ENCODE data around the gene ELMO1.

Gene ELMO1

GRCh38 chr7:37194943-37195342 lies 253.7 kb downstream of the ELMO1 start:
- Histone ChIP-seq H3K36me3 (ENCODE audit: insufficient read depth, low read length) (peaks cover 14% of the 10 kb centered on the region; the same call in 1 of the 2 replicates), H3K27ac (ENCODE audit: low read length) (no peak overlapping the region), H4K20me1 (ENCODE audit: insufficient read depth, low read length) (peaks cover 3% of the 10 kb centered on the region; the same call in 1 of the 2 replicates), H3K9me3 (ENCODE audit: insufficient read depth, low read length, severe bottlenecking) (no peaks in the 10 kb centered on the region), H3K4me1 (ENCODE audit: insufficient read depth, low read length) (no peaks in the 10 kb centered on the region), H3K9ac (ENCODE audit: low read depth, low read length) (no peak overlapping the region), H3K4me3 (ENCODE audit: low read depth in 1 of 2, low read length in 2 of 2) (no peak overlapping the region), H2AFZ (ENCODE audit: low read depth, low read length) (no peak overlapping the region), H3K79me2 (ENCODE audit: insufficient read depth, low read length) (no peaks in the 10 kb centered on the region), H3K4me2 (ENCODE audit: insufficient read depth, low read length) (no peak overlapping the region), H3K27me3 (ENCODE audit: insufficient read depth, low read length, poor library complexity) (no peaks in the 10 kb centered on the region)
- ATAC-seq (ENCODE audit: insufficient read depth, low read depth) (no peak), DNase-seq (no peak)
- TF ChIP-seq CTCF (IDR thresholded peaks at IDR 0.05; ENCODE audit: borderline replicate concordance, extremely low read depth, low read length, poor library complexity, severe bottlenecking) (no peak), EZH2 (IDR thresholded peaks at IDR 0.05; ENCODE audit: borderline replicate concordance, low read depth, low read length, severe bottlenecking) (no peak)

GRCh38 chr7:37193775-37194135 lies 254.9 kb downstream of the ELMO1 start:
- Histone ChIP-seq H3K4me1 (ENCODE audit: insufficient read depth, low read length) (no peaks in the 10 kb centered on the region), H4K20me1 (ENCODE audit: insufficient read depth, low read length) (no peaks in the 10 kb centered on the region), H3K4me3 (ENCODE audit: low read depth in 1 of 2, low read length in 2 of 2) (no peak overlapping the region), H2AFZ (ENCODE audit: low read depth, low read length) (no peak overlapping the region), H3K9ac (ENCODE audit: low read depth, low read length) (no peak overlapping the region), H3K9me3 (ENCODE audit: insufficient read depth, low read length, severe bottlenecking) (no peaks in the 10 kb centered on the region), H3K27me3 (ENCODE audit: insufficient read depth, low read length, poor library complexity) (no peaks in the 10 kb centered on the region), H3K27ac (ENCODE audit: low read length) (no peak overlapping the region), H3K79me2 (ENCODE audit: insufficient read depth, low read length) (no peaks in the 10 kb centered on the region), H3K36me3 (ENCODE audit: insufficient read depth, low read length) (peaks cover 9% of the 10 kb centered on the region; the same call in 1 of the 2 replicates), H3K4me2 (ENCODE audit: insufficient read depth, low read length) (no peak overlapping the region)
- DNase-seq (no peak), ATAC-seq (ENCODE audit: insufficient read depth, low read depth) (no peak)
- TF ChIP-seq EZH2 (IDR thresholded peaks at IDR 0.05; ENCODE audit: borderline replicate concordance, low read depth, low read length, severe bottlenecking) (no peak), CTCF (IDR thresholded peaks at IDR 0.05; ENCODE audit: borderline replicate concordance, extremely low read depth, low read length, poor library complexity, severe bottlenecking) (no peak)

- H3K9ac ChIP-seq (ENCODE audit: low read depth, low read length) = no peak overlapping the region
- no peaks in the 10 kb centered on the region for H4K20me1 ChIP-seq (ENCODE audit: insufficient read depth, low read length)
- no peaks in the 10 kb centered on the region for H3K4me1 ChIP-seq (ENCODE audit: insufficient read depth, low read length)
- H3K27ac ChIP-seq (ENCODE audit: low read length) = no peak overlapping the region
- ATAC-seq (ENCODE audit: insufficient read depth, low read depth) (peak; percentile 53), DNase-seq (no peak)
- H3K9me3 ChIP-seq (ENCODE audit: insufficient read depth, low read length, severe bottlenecking) = no peaks in the 10 kb centered on the region
- H3K4me3 ChIP-seq (ENCODE audit: low read depth in 1 of 2, low read length in 2 of 2) = no peak overlapping the region
- H2AFZ ChIP-seq (ENCODE audit: low read depth, low read length) = no peak overlapping the region
- H3K27me3 ChIP-seq (ENCODE audit: insufficient read depth, low read length, poor library complexity) = no peaks in the 10 kb centered on the region
- no peak overlapping the region for H3K4me2 ChIP-seq (ENCODE audit: insufficient read depth, low read length)
- peaks cover 6% of the 10 kb centered on the region; the same call in 1 of the 2 replicates for H3K36me3 ChIP-seq (ENCODE audit: insufficient read depth, low read length)
- TF ChIP-seq EZH2 (IDR thresholded peaks at IDR 0.05; ENCODE audit: borderline replicate concordance, low read depth, low read length, severe bottlenecking) = no peak
- TF ChIP-seq CTCF (IDR thresholded peaks at IDR 0.05; ENCODE audit: borderline replicate concordance, extremely low read depth, low read length, poor library complexity, severe bottlenecking) = no peak
- H3K79me2 ChIP-seq (ENCODE audit: insufficient read depth, low read length) = no peaks in the 10 kb centered on the region
Observed at GRCh38 chr7:37193087-37193774, 255.4 kb downstream of the ELMO1 start.

Data from DND-41 (cell line).